Smooth muscle cell (in vitro differentiated cells): ENCODE results near the gene ZNF827. TPM values are rescaled to one million over a fixed set of nuclear protein-coding genes. Genes with fewer than 3 reads are reported as not detected.

Source experiments
- DNase-seq: peaks from one replicate; lab custom pipeline; 2025; ENCODE audit not compliant: unreplicated experiment; lab: John Stamatoyannopoulos, UW
- H2AFZ ChIP-seq: fragments of 200-600 bp; sonication (generic); 2 replicates; pipeline ENCODE4 v1.6.0; 2016; ENCODE audit warnings: antibody characterized with exemption, low read depth, mild to moderate bottlenecking
- H3F3A ChIP-seq: fragments of 200-600 bp; sonication (generic); 2 replicates; pipeline ENCODE4 v1.6.0; 2017; ENCODE audit warnings: antibody characterized with exemption, low read depth
- H3K27ac ChIP-seq: fragments of 200-600 bp; sonication (generic); 2 replicates; pipeline ENCODE4 v1.5.1; 2016; ENCODE audit warnings: low read depth, mild to moderate bottlenecking
- H3K27me3 ChIP-seq: fragments of 200-600 bp; sonication (generic); 2 replicates; pipeline ENCODE4 v1.6.1; 2016; ENCODE audit warnings: low read depth, mild to moderate bottlenecking
- H3K36me3 ChIP-seq: fragments of 200-600 bp; sonication (generic); 2 replicates; pipeline ENCODE4 v1.5.1; 2016; ENCODE audit warnings: low read depth
- H3K4me1 ChIP-seq: fragments of 200-600 bp; sonication (generic); 2 replicates; pipeline ENCODE4 v1.5.1; 2016; ENCODE audit warnings: low read depth
- H3K4me2 ChIP-seq: fragments of 200-600 bp; sonication (generic); 2 replicates; pipeline ENCODE4 v1.6.0; 2016; ENCODE audit warnings: mild to moderate bottlenecking
- H3K4me3 ChIP-seq: fragments of 200-600 bp; sonication (generic); 2 replicates; pipeline ENCODE4 v1.5.1; 2016; ENCODE audit warnings: mild to moderate bottlenecking
- H3K79me2 ChIP-seq: fragments of 200-600 bp; sonication (generic); 2 replicates; pipeline ENCODE4 v1.6.0; 2016; ENCODE audit warnings: low read depth, mild to moderate bottlenecking
- H3K9ac ChIP-seq: fragments of 200-600 bp; sonication (generic); 2 replicates; pipeline ENCODE4 v1.6.0; 2016; ENCODE audit warnings: low read depth
- H3K9me3 ChIP-seq: fragments of 200-600 bp; sonication (generic); replicated peaks from 2 replicates; pipeline ENCODE4 v1.5.1; 2016; ENCODE audit warnings: low read depth
- H4K20me1 ChIP-seq: fragments of 200-600 bp; sonication (generic); 2 replicates; pipeline ENCODE4 v1.6.0; 2016; ENCODE audit warnings: low read depth
- CTCF ChIP-seq: fragments of 200-600 bp; sonication (generic); IDR thresholded peaks from 2 replicates; pipeline ENCODE4 v1.5.1; 2017; ENCODE audit warnings: borderline replicate concordance, mild to moderate bottlenecking, antibody characterized with exemption; ENCODE audit not compliant: insufficient read depth, poor library complexity, severe bottlenecking
- WGBS: methylation state at CpG from one replicate; pipeline ENCODE4 v1.1.7; 2016; ENCODE audit warnings: low lambda C conversion rate; 5-methylcytosine and 5-hydroxymethylcytosine counted together
- polyA plus RNA-seq: library from polyadenylated mRNA; unstranded; fragments of >200 nt; fragmentation: Nextera tagmentation; extraction: Ambion mirVana; gene quantifications from 2 replicates; pipeline ENCODE4 v1.2.1, GENCODE V29; 2016
- total RNA-seq: library from RNA; depleted of rRNA; stranded (reverse); fragments of >200 nt; gene quantifications from 2 replicates; pipeline ENCODE4 v1.2.3, GENCODE V29; 2014

ZNF827 gene
- total and polyA plus RNA-seq, 2 experiments from 2014 or later, result 6.5 to 12.8 TPM

- Histone ChIP-seq H3K9me3 (no peaks in the 10 kb centered on the region), H2AFZ (no peak overlapping the region), H3K4me3 (no peak overlapping the region), H3K27me3 (no peaks in the 10 kb centered on the region), H3K27ac (no peak overlapping the region), H3K4me1 (no peaks in the 10 kb centered on the region), H3F3A (no peaks in the 10 kb centered on the region), H3K79me2 (no peaks in the 10 kb centered on the region), H3K9ac (no peak overlapping the region), H3K36me3 (no peaks in the 10 kb centered on the region), H3K4me2 (no peak overlapping the region), H4K20me1 (no peaks in the 10 kb centered on the region)
- 66% methylated on average over 7 of the region's 7 CpGs for WGBS
- DNase-seq, result no peak
- TF ChIP-seq CTCF, result no peak
Observed at GRCh38 chr4:145847764-145848163, 90.9 kb downstream of the ZNF827 start.

- WGBS, result 99% methylated on average over 4 of the region's 4 CpGs
- Histone ChIP-seq H3K4me2 (no peak overlapping the region), H3K27ac (no peak overlapping the region), H3K9me3 (no peaks in the 10 kb centered on the region), H3K79me2 (no peaks in the 10 kb centered on the region), H3K4me1 (no peaks in the 10 kb centered on the region), H3F3A (no peaks in the 10 kb centered on the region), H3K9ac (no peak overlapping the region), H3K36me3 (no peaks in the 10 kb centered on the region), H3K27me3 (no peaks in the 10 kb centered on the region), H3K4me3 (no peak overlapping the region), H2AFZ (no peak overlapping the region), H4K20me1 (no peaks in the 10 kb centered on the region)
- no peak for DNase-seq
- TF ChIP-seq CTCF, result no peak
Observed at GRCh38 chr4:145845118-145845517, 93.5 kb downstream of the ZNF827 start.

GRCh38 chr4:145843639-145844038 lies 95.0 kb downstream of the ZNF827 start:
- no peak overlapping the region for H2AFZ ChIP-seq
- WGBS, result 98% methylated on average over 6 of the region's 6 CpGs
- TF ChIP-seq CTCF, result no peak
- H3K4me2 ChIP-seq, result no peak overlapping the region
- no peaks in the 10 kb centered on the region for H3K9me3 ChIP-seq
- no peak overlapping the region for H3K9ac ChIP-seq
- no peak overlapping the region for H3K4me3 ChIP-seq
- no peak overlapping the region for H3K27ac ChIP-seq
- H3K79me2 ChIP-seq, result no peaks in the 10 kb centered on the region
- no peaks in the 10 kb centered on the region for H3K4me1 ChIP-seq
- H3F3A ChIP-seq, result no peaks in the 10 kb centered on the region
- no peak for DNase-seq
- H3K36me3 ChIP-seq, result no peaks in the 10 kb centered on the region
- H3K27me3 ChIP-seq, result no peaks in the 10 kb centered on the region
- H4K20me1 ChIP-seq, result no peaks in the 10 kb centered on the region

- no peak overlapping the region for H2AFZ ChIP-seq
- no peaks in the 10 kb centered on the region for H3K27me3 ChIP-seq
- H3K4me3 ChIP-seq, result no peak overlapping the region
- no peaks in the 10 kb centered on the region for H3K9me3 ChIP-seq
- no peak overlapping the region for H3K9ac ChIP-seq
- 85% methylated on average over 4 of the region's 4 CpGs for WGBS
- H4K20me1 ChIP-seq, result no peaks in the 10 kb centered on the region
- no peak overlapping the region for H3K4me2 ChIP-seq
- H3F3A ChIP-seq, result no peaks in the 10 kb centered on the region
- DNase-seq, result no peak
- no peaks in the 10 kb centered on the region for H3K79me2 ChIP-seq
- no peak overlapping the region for H3K27ac ChIP-seq
- H3K4me1 ChIP-seq, result no peaks in the 10 kb centered on the region
- no peaks in the 10 kb centered on the region for H3K36me3 ChIP-seq
- TF ChIP-seq CTCF, result no peak
Observed at GRCh38 chr4:145843148-145843547, 95.5 kb downstream of the ZNF827 start.
